Activated CD4-positive, alpha-beta memory T cell treated with anti-CD3 and anti-CD28 coated beads, Interleukin-2, amount 10 ng/mL, durations not matched to agents 7 days and 5 days (primary cell): ENCODE data around the gene DNAI2. TPM values are rescaled to one million over a fixed set of nuclear protein-coding genes. Genes with fewer than 3 reads are reported as not detected.

Source experiments
- CTCF ChIA-PET: fragments of 350-600 bp; sonication (Branson Sonifier 250); formaldehyde crosslinking; loops from one replicate; lab custom pipeline; 2021; ENCODE audit warnings: antibody characterized with exemption, inconsistent platforms; lab: Charles Lee
- POLR2A ChIA-PET: fragments of 350-600 bp; sonication (Branson Sonifier 250); formaldehyde crosslinking; loops from one replicate; lab custom pipeline; 2021; ENCODE audit warnings: antibody characterized with exemption; lab: Charles Lee
- DNase-seq: peaks from one replicate; pipeline ENCODE4 v3.0.0-alpha.2; 2020
- H3K27ac Mint-ChIP-seq: one replicate; pipeline ENCODE4 v1.8.0; 2021; ENCODE audit warnings: mild to moderate bottlenecking, mixed read lengths
- H3K27me3 Mint-ChIP-seq: one replicate; pipeline ENCODE4 v1.8.0; 2021; ENCODE audit warnings: mixed read lengths
- H3K36me3 Mint-ChIP-seq: one replicate; pipeline ENCODE4 v1.8.0; 2021; ENCODE audit warnings: low read depth, mixed read lengths
- H3K4me1 Mint-ChIP-seq: one replicate; pipeline ENCODE4 v1.8.0; 2021; ENCODE audit warnings: mixed read lengths
- H3K4me3 Mint-ChIP-seq: one replicate; pipeline ENCODE4 v1.8.0; 2021; ENCODE audit warnings: mild to moderate bottlenecking, mixed read lengths
- H3K9me3 Mint-ChIP-seq: one replicate; pipeline ENCODE4 v1.8.0; 2021; ENCODE audit warnings: mixed read lengths
- total RNA-seq, 2 experiments: library from RNA; stranded (reverse); gene quantifications; one replicate each; pipeline ENCODE4 v1.2.3, GENCODE V29; 2021

DNAI2 gene
- total RNA-seq, 2 experiments from 2014 or later: 2.5 to 3.1 TPM

DNA sequence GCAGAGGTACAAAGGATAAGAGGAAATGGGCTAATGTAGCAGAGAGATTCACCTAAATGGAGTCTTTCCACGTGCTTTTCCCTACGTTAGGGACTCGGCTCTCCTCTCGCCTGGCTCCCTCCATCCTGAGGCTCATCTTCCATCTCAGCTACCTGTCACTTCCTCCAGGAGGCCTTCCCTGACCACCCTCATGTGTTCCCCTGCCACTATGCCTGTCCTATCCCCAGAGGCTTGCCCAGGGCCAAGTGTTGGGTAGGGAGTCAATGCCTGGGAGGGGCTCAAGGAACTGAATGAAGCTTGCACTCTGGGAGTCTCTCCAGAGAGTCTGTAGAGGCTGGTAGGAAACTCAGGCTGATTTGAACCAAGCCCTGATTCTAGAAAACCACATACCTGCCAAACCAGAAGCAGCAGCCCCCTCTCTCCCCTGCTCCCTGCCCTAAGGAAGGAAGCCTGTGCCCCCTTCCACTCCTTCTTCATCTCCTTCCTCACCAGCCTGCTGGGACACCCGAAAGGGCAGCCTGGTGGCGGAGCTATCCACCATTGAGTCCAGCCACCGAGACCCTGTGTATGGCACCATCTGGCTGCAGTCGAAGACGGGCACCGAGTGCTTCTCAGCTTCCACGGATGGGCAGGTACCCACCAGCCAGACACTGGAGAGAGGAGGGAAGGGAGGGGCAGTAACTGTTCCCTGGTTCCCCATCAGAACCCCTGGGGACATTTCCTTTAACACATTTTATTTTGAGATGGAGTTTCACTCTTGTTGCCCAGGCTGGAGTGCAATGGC lies 25.4 kb downstream of the DNAI2 start:
- Mint-ChIP-seq H3K27me3 (no peaks in the 10 kb centered on the region), H3K4me3 (no peak overlapping the region), H3K27ac (no peak overlapping the region), H3K4me1 (peaks cover 32% of the 10 kb centered on the region), H3K36me3 (no peaks in the 10 kb centered on the region), H3K9me3 (no peaks in the 10 kb centered on the region)
- ChIA-PET POLR2A (interaction anchor here (1.1 to 1.7 kb wide), 2 partner anchors 17 to 25 kb away, joined by 3 read pairs; no protein-coding TSS in a partner anchor), CTCF (interaction anchor here (0.6 to 6.6 kb wide), 11 partner anchors 11 to 104 kb away, joined by 3 to 42 read pairs (median 5); partner anchors contain the start of genes BTBD17 and GPR142)
- DNase-seq: no peak

DNA sequence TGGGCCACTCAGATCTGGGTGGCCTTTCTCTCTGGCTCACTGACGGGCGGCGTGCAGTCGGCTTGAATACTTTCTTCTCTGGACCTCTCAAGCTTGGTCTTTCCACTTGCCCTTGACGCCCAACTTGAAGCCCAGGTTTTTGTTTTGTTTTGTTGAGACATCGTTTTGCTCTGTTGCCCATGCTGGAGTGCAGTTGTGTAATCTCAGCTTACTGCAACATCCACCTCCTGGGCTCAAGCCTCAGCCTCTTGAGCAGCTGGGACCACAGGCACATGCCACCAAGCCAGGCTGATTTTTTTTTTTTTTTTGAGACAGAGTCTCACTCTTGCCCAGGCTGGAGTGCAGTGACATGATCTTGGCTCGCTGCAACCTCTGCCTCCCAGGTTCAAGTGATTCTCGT lies 29.3 kb downstream of the DNAI2 start:
- Mint-ChIP-seq H3K4me1 (peaks cover 33% of the 10 kb centered on the region), H3K4me3 (no peak overlapping the region), H3K27me3 (peaks cover 4% of the 10 kb centered on the region), H3K36me3 (no peaks in the 10 kb centered on the region), H3K27ac (no peak overlapping the region), H3K9me3 (no peaks in the 10 kb centered on the region)
- no peak for DNase-seq
- ChIA-PET POLR2A (no interaction called here), CTCF (interaction anchor here (0.6 to 5.5 kb wide), 8 partner anchors 20 to 401 kb away, joined by 3 to 75 read pairs (median 5); partner anchors contain the start of gene GPR142)

DNA sequence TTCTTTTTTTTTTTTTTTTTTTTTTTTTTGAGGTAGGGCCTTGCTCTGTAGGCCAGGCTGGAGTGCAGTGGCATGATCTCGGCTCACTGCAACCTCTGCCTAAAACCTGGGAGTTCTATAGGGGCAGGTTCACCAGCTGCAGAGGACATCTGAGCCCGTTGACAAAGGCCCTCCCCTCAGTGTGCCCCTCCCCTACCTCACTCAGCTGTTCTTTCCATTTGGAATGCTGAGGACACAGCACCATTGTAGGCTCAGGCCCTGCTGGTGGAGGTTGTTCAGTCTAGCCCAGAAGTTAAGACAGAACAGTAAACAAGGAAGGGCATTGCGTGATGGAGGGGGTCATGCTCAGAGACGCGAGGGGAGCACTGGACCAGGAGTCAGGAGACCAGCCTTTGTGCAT lies 30.1 kb downstream of the DNAI2 start:
- Mint-ChIP-seq H3K36me3 (no peaks in the 10 kb centered on the region), H3K9me3 (no peaks in the 10 kb centered on the region), H3K27me3 (peaks cover 4% of the 10 kb centered on the region), H3K27ac (no peak overlapping the region), H3K4me3 (no peak overlapping the region), H3K4me1 (peaks cover 34% of the 10 kb centered on the region)
- CTCF ChIA-PET: interaction anchor here (0.7 to 5.5 kb wide), 6 partner anchors 8 to 273 kb away, joined by 3 to 75 read pairs (median 16); partner anchors contain the start of gene GPR142
- DNase-seq: no peak
- POLR2A ChIA-PET: no interaction called here

DNA sequence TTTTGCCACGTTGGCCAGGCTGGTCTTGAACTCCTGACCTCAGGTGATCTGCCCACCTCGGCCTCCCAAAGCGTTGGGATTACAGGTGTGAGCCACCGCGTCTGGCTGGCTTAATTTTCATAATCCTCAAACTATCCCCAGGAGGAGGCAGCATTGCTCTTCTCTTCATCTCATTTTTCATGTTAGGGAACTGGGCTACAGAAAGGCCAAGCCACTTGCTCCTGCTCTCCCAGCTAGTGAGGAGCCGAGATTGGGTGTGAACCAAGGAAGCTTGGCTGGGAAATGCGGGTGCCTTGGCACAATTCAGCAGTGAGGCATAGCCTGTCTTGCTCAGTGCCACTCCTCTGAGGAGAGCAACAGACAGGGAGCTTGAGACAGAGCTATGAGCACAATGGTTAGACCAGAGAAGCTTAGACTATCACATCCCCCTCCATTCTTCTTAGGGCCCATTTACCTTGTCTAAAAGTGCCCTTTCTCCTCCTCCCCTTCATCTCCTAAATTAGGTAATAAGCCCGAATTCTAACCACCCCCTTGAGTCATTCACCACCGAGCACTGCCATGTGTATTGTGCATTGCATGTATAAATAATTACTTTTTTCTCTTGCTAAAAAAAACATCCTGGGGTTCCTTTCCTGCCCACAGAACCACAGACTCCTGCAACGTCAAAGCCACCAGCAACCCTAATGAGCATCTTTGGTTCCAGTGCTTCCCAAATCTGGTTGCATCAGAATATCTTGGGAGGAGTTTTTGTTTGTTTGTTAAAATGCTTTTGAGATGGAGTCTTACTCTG lies 32.0 kb downstream of the DNAI2 start:
- Mint-ChIP-seq H3K4me3 (no peak overlapping the region), H3K4me1 (peaks cover 30% of the 10 kb centered on the region), H3K27me3 (peaks cover 4% of the 10 kb centered on the region), H3K27ac (no peak overlapping the region), H3K36me3 (no peaks in the 10 kb centered on the region), H3K9me3 (no peaks in the 10 kb centered on the region)
- DNase-seq: peak; percentile 40
- POLR2A ChIA-PET: interaction anchor here (1.0 kb wide), 1 partner anchor 10 kb away, joined by 3 read pairs; no protein-coding TSS in a partner anchor
- CTCF ChIA-PET: interaction anchor here (0.5 to 5.5 kb wide), 8 partner anchors 8 to 214 kb away, joined by 3 to 75 read pairs (median 9); partner anchors contain the start of gene GPR142

DNA sequence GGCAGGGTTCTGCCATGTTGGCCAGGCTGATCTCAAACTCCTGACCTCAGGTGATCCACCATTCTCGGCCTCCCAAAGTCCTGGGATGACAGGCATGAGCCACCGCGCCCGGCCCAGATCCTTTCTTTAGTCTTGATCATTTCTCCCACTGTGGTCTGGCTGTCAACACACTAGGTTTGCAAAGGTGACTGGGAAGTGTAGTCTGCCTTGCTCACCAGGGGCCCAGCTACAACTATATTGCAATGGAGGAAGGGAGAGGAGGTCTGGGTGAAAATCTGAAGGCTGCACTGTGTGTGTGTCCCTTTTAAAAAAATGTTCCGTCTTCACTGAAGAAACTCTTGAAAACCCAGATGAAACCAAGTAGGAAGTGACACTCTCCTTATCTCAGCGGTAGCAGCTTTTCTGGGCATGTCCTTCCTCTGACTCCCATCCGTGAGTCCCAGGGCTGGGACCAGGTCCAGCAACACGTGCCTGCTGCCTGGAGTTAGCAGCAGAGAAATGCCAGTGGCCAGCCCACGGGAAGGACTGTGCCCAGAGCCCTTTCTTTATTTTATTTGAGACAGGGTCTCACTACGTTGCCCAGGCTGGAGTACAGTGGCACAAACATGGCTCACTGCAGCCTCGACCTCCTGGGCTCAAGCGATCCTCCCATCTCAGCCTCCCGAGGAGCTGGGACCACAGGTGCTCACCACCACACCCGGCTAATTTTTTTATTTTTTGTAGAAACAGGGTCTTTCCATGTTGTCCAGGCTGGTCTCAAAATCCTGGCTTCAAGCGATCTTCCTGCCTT lies 34.1 kb downstream of the DNAI2 start:
- no peak overlapping the region for H3K27ac Mint-ChIP-seq
- ChIA-PET CTCF (interaction anchor here (0.8 to 1.6 kb wide), 2 partner anchors 45 to 183 kb away, joined by 3 to 5 read pairs; no protein-coding TSS in a partner anchor), POLR2A (no interaction called here)
- no peak overlapping the region for H3K4me3 Mint-ChIP-seq
- H3K9me3 Mint-ChIP-seq: peaks cover 7% of the 10 kb centered on the region
- H3K4me1 Mint-ChIP-seq: peaks cover 24% of the 10 kb centered on the region
- no peaks in the 10 kb centered on the region for H3K36me3 Mint-ChIP-seq
- DNase-seq: no peak
- H3K27me3 Mint-ChIP-seq: peaks cover 4% of the 10 kb centered on the region

DNA sequence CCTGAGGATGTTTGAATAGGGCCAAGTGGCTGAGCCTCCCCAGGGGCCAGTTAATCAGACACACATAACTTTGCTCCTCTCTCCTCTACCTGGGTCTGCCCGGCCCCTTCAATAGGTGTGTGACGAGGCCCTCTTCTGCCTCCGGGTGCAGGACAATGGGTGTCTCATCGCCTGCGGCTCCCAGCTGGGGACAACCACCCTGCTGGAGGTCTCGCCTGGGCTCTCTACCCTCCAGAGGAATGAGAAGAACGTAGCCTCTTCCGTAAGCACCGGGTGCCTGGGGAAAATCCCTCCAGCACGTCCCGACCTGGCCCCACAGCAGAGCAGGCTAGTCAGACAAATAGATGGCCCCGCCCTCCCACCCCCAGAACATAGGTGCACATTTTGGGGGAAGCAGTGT lies 35.9 kb downstream of the DNAI2 start:
- ChIA-PET POLR2A (no interaction called here), CTCF (no interaction called here)
- H3K27ac Mint-ChIP-seq: no peak overlapping the region
- no peak for DNase-seq
- peaks cover 4% of the 10 kb centered on the region for H3K27me3 Mint-ChIP-seq
- H3K9me3 Mint-ChIP-seq: peaks cover 7% of the 10 kb centered on the region
- peaks cover 24% of the 10 kb centered on the region for H3K4me1 Mint-ChIP-seq
- H3K36me3 Mint-ChIP-seq: no peaks in the 10 kb centered on the region
- H3K4me3 Mint-ChIP-seq: no peak overlapping the region

DNA sequence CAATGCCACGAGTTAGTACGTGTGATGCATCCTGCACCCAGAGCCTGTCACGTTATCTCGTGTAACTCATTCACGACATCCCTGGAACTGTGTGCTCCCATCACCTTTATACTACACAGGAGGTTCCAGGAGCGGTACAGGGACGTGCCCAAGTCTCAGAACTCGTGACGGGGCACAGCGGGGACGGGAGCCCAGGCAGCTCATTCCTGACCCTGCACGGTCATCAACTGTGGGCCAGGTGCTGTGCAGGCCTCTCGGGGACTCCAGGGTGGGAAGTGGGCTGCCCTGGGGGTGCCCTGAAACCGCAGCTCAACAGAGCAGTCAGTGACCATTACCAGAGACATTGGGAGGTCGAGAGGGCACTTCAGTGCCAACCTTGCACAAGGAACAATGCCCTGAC lies 40.8 kb downstream of the DNAI2 start:
- H3K36me3 Mint-ChIP-seq: no peaks in the 10 kb centered on the region
- H3K27me3 Mint-ChIP-seq: no peaks in the 10 kb centered on the region
- no peak overlapping the region for H3K27ac Mint-ChIP-seq
- ChIA-PET CTCF (no interaction called here), POLR2A (no interaction called here)
- no peak overlapping the region for H3K4me3 Mint-ChIP-seq
- H3K9me3 Mint-ChIP-seq: peaks cover 7% of the 10 kb centered on the region
- H3K4me1 Mint-ChIP-seq: no peaks in the 10 kb centered on the region
- DNase-seq: no peak

DNA sequence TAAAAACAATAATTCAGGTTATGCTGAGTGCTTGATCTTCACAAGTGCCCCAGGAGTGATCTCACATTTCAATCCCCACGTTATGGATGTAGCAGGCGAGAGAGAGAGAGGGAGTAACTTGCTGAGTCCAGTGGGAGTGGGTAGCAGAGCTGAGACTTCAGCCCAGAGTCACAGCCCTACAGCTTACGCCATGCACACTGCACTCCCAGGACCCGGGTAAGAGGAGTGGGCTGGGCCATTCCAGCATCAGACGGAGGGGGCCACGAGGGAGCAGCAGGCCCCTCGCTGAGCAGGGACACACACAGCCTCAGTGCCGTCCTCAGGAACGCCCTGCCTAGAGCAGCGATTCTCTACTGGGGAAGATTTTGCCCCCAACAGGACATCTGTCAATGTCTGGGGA lies 42.2 kb downstream of the DNAI2 start:
- Mint-ChIP-seq H3K4me1 (no peaks in the 10 kb centered on the region), H3K9me3 (peaks cover 7% of the 10 kb centered on the region), H3K36me3 (no peaks in the 10 kb centered on the region), H3K27me3 (peaks cover 10% of the 10 kb centered on the region), H3K4me3 (no peak overlapping the region), H3K27ac (no peak overlapping the region)
- DNase-seq: no peak
- CTCF ChIA-PET: no interaction called here
- POLR2A ChIA-PET: no interaction called here

DNA sequence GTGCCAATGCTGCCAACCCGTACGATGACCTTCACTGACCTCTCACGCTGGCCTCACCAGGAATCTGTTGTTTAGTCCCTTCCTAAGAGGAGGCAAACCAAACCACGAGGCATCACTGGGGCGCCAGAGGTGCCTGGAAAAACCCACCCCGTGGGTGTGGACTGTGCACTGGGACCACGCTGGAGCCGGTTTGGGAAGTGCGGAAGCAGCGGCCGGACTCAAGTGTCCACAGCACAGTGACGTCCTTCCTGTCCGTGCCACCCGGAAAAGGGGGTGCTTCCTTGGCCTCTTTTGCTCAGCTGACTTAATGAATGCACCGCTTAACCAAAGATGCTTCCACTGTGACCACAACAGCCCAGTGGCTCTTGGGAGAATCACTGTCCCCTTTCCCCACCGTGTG lies 43.0 kb downstream of the DNAI2 start:
- ChIA-PET CTCF (interaction anchor here (1.8 kb wide), 1 partner anchor 11 kb away, joined by 5 read pairs; no protein-coding TSS in a partner anchor), POLR2A (no interaction called here)
- H3K27me3 Mint-ChIP-seq: peaks cover 16% of the 10 kb centered on the region
- no peaks in the 10 kb centered on the region for H3K4me1 Mint-ChIP-seq
- no peak overlapping the region for H3K4me3 Mint-ChIP-seq
- no peak for DNase-seq
- no peak overlapping the region for H3K27ac Mint-ChIP-seq
- no peaks in the 10 kb centered on the region for H3K36me3 Mint-ChIP-seq
- H3K9me3 Mint-ChIP-seq: peaks cover 7% of the 10 kb centered on the region

DNA sequence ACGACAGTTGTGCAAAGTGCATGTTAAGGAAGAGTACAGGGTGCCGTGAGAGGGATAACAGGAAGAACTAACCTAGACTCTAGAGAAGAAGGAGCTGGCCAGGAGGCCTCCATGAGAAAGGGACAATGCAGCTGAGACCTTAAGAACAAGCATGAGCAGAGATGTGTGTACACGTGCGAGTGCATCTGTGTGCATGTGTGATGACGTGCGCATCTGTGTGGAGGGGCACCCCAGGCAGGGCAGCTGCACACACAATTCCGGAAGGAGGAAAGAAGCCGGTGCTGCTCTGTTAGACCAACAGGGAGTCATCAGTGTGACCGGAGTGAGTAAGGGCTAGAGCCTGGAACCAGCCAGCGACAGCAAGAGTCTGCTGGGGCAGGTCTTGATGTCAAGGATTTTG lies 44.4 kb downstream of the DNAI2 start:
- H3K4me3 Mint-ChIP-seq: no peak overlapping the region
- POLR2A ChIA-PET: no interaction called here

DNA sequence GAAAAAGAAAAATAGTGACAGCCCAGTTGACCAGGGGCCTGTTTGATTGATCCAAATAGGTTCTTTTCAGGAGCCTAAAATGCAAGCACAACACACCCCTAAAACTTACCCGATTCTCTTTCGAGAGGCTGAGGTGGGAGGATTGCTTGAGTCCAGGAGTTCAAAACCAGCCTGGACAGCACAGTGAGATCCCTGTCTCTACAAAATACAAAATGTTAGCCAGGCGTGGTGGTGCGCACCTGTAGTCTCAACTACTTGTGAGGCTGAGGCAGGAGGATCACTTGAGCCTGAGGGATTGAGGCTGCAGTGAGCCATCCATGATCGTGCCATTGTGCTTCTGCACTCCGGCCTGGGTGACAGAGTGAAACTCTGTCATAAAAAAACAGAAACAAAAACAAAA lies 50.5 kb downstream of the DNAI2 start:
- ChIA-PET POLR2A (no interaction called here), CTCF (no interaction called here)
- Mint-ChIP-seq H3K27me3 (peaks cover 34% of the 10 kb centered on the region), H3K9me3 (no peaks in the 10 kb centered on the region), H3K27ac (no peak overlapping the region), H3K36me3 (peaks cover 4% of the 10 kb centered on the region), H3K4me3 (no peak overlapping the region), H3K4me1 (peaks cover 35% of the 10 kb centered on the region)
- DNase-seq: no peak

More for the DNA sequence above, 44.4 kb downstream of the DNAI2 start:
- Mint-ChIP-seq H3K9me3 (no peaks in the 10 kb centered on the region), H3K4me1 (no peaks in the 10 kb centered on the region), H3K27me3 (peaks cover 21% of the 10 kb centered on the region), H3K27ac (no peak overlapping the region), H3K36me3 (no peaks in the 10 kb centered on the region)
- DNase-seq: no peak
- CTCF ChIA-PET: interaction anchor here (1.8 kb wide), 1 partner anchor 12 kb away, joined by 5 read pairs; no protein-coding TSS in a partner anchor

DNA sequence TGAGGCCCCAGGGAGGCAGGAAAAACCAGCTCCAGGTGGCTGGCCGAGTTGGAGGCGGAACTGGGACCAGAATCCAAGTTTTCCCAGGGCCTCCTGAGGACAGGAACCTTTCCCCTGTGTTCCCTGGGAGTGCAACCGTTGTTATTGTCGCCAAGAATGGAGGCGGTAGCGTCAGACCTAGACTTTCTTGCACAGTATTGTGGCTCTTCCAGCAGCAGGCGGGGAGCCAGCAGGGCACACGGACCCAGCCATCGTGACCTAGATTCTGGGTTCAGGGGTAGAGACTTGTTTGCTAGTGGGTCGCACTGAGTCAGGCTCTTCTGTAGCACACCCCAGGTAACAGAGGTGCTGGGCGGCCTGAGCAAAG lies 51.3 kb downstream of the DNAI2 start:
- Mint-ChIP-seq H3K4me1 (peaks cover 41% of the 10 kb centered on the region), H3K36me3 (peaks cover 5% of the 10 kb centered on the region), H3K27ac (no peak overlapping the region), H3K27me3 (peaks cover 33% of the 10 kb centered on the region), H3K9me3 (no peaks in the 10 kb centered on the region), H3K4me3 (no peak overlapping the region)
- ChIA-PET CTCF (no interaction called here), POLR2A (no interaction called here)
- DNase-seq: no peak
